GM13977 (cell line): Measurements from ENCODE around the gene LRRC28.

ENCODE experiments used
- DNase-seq: peaks from one replicate; pipeline ENCODE4 v3.0.0; 2012; ENCODE audit warnings: low spot score
- in situ Hi-C: fragments of 300-500 bp; cut with MboI; formaldehyde crosslinking; loops from one replicate; pipeline ENCODE4 v1.12.0; 2022; ENCODE audit warnings: low sequenced_read_pairs, low pct_unique_long_range_greater_than_20kb, mixed read lengths, inconsistent platforms; ENCODE audit not compliant: unreplicated experiment
- TF ChIP-seq, protein P1 (sequence below): IDR thresholded peaks from 2 replicates; pipeline ENCODE4 v1.5.1; 2012; ENCODE audit warnings: mild to moderate bottlenecking, control low read depth; ENCODE audit not compliant: insufficient read depth; ENCODE audit errors: extremely low read depth, missing control alignments

LRRC28 gene

DNA sequence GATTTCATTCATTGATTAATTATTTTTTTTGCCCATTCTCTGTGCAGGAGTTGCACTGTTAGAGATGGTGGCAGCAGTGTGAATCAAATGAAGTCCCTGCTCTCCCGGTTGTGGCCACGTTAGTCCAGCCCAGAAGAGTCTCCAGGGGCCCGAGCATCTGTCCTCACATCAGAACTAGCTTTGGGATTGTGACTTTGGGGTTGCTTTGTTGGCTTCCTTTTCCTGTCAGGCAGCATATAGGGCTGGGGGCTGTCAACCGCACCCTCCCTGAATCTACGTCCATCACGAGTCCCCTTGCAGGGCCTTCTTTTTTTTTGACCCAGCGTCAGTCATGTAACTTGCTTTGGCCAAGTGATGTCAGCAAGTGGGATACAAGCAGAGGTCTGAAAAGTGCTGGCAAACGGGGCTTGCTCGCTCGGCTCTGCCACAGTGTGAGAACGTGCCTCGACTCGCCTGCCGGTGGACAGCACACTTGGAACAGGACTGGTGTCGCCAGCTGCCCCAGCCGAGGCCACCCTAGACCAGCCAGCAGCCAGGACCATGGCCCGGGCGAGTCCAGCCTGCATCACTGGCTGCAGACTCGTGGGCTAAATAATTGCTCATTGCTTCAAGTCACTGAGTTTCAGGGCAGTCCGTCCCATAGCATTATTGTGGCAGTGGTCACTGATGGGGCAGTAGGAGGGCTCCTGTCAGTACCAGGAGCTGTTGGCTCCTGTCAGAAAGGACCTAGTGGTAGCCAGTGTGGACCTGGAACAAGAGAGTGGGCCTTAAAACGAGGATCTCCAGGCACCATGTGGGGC lies 162.9 kb downstream of the LRRC28 start:
- DNase-seq: no peak
- in situ Hi-C loops: no loop called here
- TF ChIP-seq, protein P1, sequence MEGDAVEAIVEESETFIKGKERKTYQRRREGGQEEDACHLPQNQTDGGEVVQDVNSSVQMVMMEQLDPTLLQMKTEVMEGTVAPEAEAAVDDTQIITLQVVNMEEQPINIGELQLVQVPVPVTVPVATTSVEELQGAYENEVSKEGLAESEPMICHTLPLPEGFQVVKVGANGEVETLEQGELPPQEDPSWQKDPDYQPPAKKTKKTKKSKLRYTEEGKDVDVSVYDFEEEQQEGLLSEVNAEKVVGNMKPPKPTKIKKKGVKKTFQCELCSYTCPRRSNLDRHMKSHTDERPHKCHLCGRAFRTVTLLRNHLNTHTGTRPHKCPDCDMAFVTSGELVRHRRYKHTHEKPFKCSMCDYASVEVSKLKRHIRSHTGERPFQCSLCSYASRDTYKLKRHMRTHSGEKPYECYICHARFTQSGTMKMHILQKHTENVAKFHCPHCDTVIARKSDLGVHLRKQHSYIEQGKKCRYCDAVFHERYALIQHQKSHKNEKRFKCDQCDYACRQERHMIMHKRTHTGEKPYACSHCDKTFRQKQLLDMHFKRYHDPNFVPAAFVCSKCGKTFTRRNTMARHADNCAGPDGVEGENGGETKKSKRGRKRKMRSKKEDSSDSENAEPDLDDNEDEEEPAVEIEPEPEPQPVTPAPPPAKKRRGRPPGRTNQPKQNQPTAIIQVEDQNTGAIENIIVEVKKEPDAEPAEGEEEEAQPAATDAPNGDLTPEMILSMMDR: no peak

DNA sequence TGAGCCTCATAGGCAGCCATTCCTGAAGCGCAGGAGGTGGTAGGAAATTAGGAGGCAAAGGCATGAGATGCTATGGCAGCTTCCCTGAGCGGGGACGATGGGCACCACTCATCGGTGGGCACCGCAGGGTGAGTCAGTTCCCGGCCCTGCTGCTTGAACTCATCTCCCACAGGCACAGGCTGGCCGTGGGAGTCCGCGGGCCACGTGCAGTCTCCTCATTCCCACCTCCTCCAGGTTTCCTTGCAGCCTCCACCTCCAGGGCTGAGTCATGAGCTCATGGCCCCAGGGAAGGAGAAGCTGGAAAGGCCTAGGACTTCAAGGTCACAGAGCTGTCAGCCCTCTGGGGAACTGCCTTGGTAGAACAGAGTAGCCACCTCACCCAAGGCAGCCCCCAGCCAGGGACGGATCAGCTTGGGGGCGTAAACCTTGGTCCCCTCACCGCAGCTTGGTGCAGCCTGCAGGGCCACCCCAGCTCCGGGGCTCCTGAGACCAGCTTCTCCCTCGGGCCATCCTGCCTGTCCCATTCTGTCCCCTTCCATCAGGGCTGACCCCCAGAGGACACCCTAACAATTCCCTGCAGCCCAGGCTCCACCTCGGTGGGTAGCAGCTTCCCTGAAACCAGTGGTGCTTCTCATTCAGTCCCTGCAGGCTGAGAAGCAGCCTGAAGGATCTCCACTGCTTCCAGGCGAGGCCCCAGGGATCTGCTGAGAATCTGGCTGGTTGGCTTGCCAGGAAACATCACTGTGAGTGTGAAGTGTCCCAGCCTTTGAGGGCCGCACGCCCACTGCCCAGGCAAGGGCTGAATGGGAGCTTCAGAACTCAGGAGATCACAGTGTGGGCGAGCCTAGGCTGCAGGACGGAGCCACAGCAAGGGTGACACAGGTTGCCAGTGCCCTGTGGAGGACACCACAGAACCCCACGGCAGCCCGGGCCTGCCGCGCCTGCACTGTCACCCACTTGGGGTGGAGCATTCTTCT lies 163.8 kb downstream of the LRRC28 start:
- TF ChIP-seq, protein P1: no peak
- DNase-seq: no peak
- in situ Hi-C loops: no loop called here

DNA sequence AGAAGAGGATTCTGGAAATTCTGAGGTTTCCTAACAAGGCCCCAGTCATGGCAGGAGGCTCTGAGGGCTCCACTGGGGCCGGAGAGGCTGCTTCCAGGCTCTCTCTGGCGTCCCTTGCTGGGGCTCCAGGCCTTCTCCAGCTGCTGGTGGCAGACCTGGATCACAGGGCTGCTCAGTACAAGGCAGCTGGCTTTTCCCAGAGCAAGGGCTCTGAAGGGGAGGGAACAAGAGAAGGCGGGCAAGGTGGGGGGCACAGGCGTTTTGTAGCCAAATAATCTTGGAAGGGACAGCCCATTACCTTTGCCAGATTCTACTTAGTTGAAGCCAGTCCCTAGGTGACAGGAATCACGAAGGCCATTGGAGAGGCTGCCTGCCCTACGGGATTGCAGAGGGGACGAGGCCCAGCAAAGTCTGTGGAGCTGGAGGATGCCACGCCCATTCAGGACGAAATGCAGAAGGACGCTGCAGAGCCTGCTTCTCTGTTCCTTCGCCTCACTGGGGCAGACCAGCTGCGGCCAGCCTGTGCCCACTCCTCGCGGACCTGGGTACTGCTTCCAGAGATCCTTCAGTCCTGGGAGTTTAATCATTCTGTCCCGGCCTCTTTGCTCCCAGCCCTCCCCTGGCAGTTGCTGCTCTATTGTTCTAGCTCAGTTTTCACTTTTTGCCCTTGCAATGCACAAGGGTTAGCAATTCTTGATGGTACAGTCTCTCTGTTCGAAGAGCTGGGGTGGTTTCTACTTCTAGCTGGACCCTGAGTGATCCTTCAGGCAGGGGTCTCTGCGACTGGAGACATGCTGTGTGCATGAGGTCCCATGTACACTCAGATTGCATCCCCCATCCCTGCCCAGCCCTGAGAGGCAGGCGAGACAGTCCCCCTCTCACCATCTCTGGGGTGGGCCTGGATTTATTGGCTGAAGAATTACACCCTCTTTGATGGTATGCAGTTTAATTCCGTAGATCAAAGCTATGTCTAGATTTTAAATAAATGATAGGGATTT lies 165.2 kb downstream of the LRRC28 start:
- in situ Hi-C loops: no loop called here
- TF ChIP-seq, protein P1: no peak
- no peak for DNase-seq

DNA sequence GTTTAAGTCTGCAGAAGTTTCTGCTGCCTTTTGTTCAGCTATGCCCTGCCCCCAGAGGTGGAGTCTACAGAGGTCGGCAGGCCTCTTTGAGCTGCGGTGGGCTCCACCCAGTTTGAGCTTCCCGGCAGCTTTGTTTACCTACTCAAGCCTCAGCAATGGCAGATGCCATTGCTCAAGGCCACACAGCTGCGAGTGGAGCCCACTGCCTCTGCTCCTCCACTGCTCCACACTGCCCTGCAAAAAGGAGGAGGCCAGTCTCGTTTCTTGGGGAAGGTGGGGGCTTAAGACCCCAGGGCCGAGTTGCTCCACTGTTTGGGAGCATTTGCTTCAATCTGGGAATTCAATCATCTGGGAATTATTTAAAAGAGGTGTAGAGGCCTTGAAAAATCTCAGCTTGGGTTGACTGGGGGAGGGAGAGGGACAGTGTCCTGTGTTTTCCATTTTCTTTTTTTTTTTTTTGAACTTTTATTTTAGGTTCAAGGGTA lies 169.9 kb downstream of the LRRC28 start:
- in situ Hi-C loops: no loop called here
- no peak for DNase-seq

DNA sequence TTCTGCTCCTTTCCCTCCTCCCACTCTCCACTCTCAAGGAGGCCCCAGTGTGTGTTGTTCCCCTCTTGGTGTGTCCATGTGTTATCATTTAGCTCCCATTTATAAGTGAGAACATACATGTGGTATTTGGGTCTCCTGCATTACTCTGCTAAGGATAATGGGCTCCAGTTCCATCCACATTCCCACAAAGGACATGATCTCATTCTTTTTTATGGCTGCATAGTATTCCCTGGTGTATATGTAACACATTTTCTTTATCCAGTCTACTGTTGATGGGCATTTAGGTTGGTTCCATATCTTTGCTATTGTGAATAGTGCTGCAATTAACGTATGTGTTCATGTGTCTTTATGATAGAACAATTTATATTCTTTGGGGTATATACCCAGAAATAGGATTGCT lies 170.5 kb downstream of the LRRC28 start:
- DNase-seq: no peak
- in situ Hi-C loops: no loop called here
- TF ChIP-seq, protein P1: no peak

More for the DNA sequence above, 169.9 kb downstream of the LRRC28 start:
- TF ChIP-seq, protein P1: no peak
